Fibroblast of lung (primary cell): ENCODE results near the gene TRAF2. TPM values are rescaled to one million over a fixed set of nuclear protein-coding genes. Genes with fewer than 3 reads are reported as not detected.

Experiments
- DNase-seq, 2 donors: peaks; one replicate each; pipeline versions ENCODE4 v3.0.0 to v3.0.0-alpha.2; 2010; ENCODE audit warnings: low read depth in 2 of 2
- H2AFZ ChIP-seq: 2 replicates; pipeline ENCODE4 v1.5.1; 2012; ENCODE audit warnings: low read length, control low read depth, inconsistent platforms
- H3K27ac ChIP-seq: 2 replicates; pipeline ENCODE4 v1.5.1; 2011; ENCODE audit warnings: low read length, control low read depth; ENCODE audit not compliant: insufficient read depth
- H3K27me3 ChIP-seq: 2 replicates; pipeline ENCODE4 v1.5.1; 2011; ENCODE audit warnings: mild to moderate bottlenecking, low read length; ENCODE audit not compliant: control insufficient read depth, insufficient read depth
- H3K36me3 ChIP-seq: 2 replicates; pipeline ENCODE4 v1.5.1; 2011; ENCODE audit warnings: low read length; ENCODE audit not compliant: control insufficient read depth, insufficient read depth
- H3K4me1 ChIP-seq: 2 replicates; pipeline ENCODE4 v1.5.1; 2011; ENCODE audit warnings: low read length; ENCODE audit not compliant: control insufficient read depth, insufficient read depth; ENCODE audit errors: extremely low read depth
- H3K4me2 ChIP-seq: 2 replicates; pipeline ENCODE4 v1.5.1; 2011; ENCODE audit warnings: low read length, control low read depth; ENCODE audit not compliant: insufficient read depth; ENCODE audit errors: extremely low read depth
- H3K4me3 ChIP-seq, 4 experiments: fragments of 200-600 bp in 1 of 4; sonication (generic) in 1 of 4; replicated peaks in 1 of 4; 2 replicates each; pipeline ENCODE4 v1.5.1; 2011 to 2016; ENCODE audit warnings: low read length in 4 of 4, low read depth in 3 of 4, mild to moderate bottlenecking in 3 of 4, control low read depth in 2 of 4, inconsistent platforms in 1 of 4, mixed read lengths in 1 of 4; ENCODE audit not compliant: insufficient read depth in 1 of 4; ENCODE audit errors: control extremely low read depth in 1 of 4
- H3K79me2 ChIP-seq: 2 replicates; pipeline ENCODE4 v1.5.1; 2012; ENCODE audit warnings: mild to moderate bottlenecking, low read length, inconsistent platforms; ENCODE audit not compliant: control insufficient read depth, insufficient read depth
- H3K9ac ChIP-seq: 2 replicates; pipeline ENCODE4 v1.5.1; 2011; ENCODE audit warnings: mild to moderate bottlenecking, low read length, control low read depth; ENCODE audit not compliant: insufficient read depth
- H3K9me3 ChIP-seq: 2 replicates; pipeline ENCODE4 v1.5.1; 2012; ENCODE audit warnings: low read depth, low read length; ENCODE audit not compliant: control insufficient read depth, insufficient read depth
- H4K20me1 ChIP-seq: 2 replicates; pipeline ENCODE4 v1.5.1; 2011; ENCODE audit warnings: low read length; ENCODE audit not compliant: control insufficient read depth, insufficient read depth; ENCODE audit errors: extremely low read depth
- EZH2 ChIP-seq: IDR thresholded peaks from 2 replicates; pipeline ENCODE4 v1.5.1; 2012; ENCODE audit warnings: low read length, control low read depth, mild to moderate bottlenecking; ENCODE audit errors: missing control alignments
- polyA plus RNA-seq, 2 donors: library from polyadenylated mRNA; depleted of rRNA in 1 of 2; stranded (reverse) in 1 of 2; unstranded in 1 of 2; fragments of >200 nt; gene quantifications; 2 replicates each; pipeline ENCODE4 v1.2.1, GENCODE V29; 2011 to 2012; ENCODE audit warnings: missing spikeins in 1 of 2
- total RNA-seq: library from RNA; depleted of rRNA; stranded (reverse); fragments of >200 nt; gene quantifications from 2 replicates; pipeline ENCODE4 v1.2.1, GENCODE V29; 2014
- TF ChIP-seq, protein P1 (sequence below), 2 donors: IDR thresholded peaks in 1 of 2; conservative IDR thresholded peaks in 1 of 2; 1 replicate in 1 of 2; 2 replicates in 1 of 2; pipeline ENCODE4 v1.5.1; 2011 to 2012; ENCODE audit warnings: low read length in 2 of 2, control low read depth in 1 of 2, inconsistent platforms in 1 of 2, low read depth in 1 of 2, mild to moderate bottlenecking in 1 of 2

TRAF2 gene
- total and polyA plus RNA-seq, 2 donors (not counting 1 experiment from before 2014, with no cell fraction given): 3.7 to 8.4 TPM

DNA sequence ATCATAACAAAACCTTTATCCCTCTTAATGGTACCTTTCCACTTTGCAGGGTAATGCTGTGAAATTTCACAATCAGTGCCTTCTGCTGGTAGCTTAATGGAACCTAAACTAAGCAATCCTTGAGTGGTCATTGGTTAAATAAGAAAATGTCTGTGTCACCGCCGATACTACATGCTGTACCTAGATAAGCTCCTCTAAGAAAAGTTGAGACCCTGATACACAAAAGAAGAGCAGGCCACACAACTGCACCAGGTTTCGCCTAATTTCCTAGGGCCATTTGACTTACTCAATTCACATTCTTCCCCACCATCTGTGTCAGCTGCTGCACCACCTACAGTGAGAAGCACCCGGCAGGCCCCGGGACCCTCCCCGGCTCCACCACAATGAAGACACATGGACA lies 11.2 kb upstream of the TRAF2 start:
- no peak overlapping the region for H3K4me2 ChIP-seq
- no peak overlapping the region for H3K9ac ChIP-seq
- no peak for DNase-seq
- H3K9me3 ChIP-seq: no peaks in the 10 kb centered on the region
- no peaks in the 10 kb centered on the region for H3K79me2 ChIP-seq
- TF ChIP-seq EZH2: no peak
- TF ChIP-seq, protein P1, sequence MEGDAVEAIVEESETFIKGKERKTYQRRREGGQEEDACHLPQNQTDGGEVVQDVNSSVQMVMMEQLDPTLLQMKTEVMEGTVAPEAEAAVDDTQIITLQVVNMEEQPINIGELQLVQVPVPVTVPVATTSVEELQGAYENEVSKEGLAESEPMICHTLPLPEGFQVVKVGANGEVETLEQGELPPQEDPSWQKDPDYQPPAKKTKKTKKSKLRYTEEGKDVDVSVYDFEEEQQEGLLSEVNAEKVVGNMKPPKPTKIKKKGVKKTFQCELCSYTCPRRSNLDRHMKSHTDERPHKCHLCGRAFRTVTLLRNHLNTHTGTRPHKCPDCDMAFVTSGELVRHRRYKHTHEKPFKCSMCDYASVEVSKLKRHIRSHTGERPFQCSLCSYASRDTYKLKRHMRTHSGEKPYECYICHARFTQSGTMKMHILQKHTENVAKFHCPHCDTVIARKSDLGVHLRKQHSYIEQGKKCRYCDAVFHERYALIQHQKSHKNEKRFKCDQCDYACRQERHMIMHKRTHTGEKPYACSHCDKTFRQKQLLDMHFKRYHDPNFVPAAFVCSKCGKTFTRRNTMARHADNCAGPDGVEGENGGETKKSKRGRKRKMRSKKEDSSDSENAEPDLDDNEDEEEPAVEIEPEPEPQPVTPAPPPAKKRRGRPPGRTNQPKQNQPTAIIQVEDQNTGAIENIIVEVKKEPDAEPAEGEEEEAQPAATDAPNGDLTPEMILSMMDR (conservative IDR thresholded peaks at IDR 0.05 in 1 of 2, IDR thresholded peaks at IDR 0.05 in 1 of 2; ENCODE audit: low read depth in 1 of 2, low read length in 2 of 2): no peak
- no peak overlapping the region for H3K27ac ChIP-seq
- H3K27me3 ChIP-seq: no peaks in the 10 kb centered on the region
- no peak overlapping the region for H2AFZ ChIP-seq
- H3K4me1 ChIP-seq: no peaks in the 10 kb centered on the region
- no peaks in the 10 kb centered on the region for H4K20me1 ChIP-seq
- H3K36me3 ChIP-seq: no peaks in the 10 kb centered on the region
- no peak overlapping the region for H3K4me3 ChIP-seq

DNA sequence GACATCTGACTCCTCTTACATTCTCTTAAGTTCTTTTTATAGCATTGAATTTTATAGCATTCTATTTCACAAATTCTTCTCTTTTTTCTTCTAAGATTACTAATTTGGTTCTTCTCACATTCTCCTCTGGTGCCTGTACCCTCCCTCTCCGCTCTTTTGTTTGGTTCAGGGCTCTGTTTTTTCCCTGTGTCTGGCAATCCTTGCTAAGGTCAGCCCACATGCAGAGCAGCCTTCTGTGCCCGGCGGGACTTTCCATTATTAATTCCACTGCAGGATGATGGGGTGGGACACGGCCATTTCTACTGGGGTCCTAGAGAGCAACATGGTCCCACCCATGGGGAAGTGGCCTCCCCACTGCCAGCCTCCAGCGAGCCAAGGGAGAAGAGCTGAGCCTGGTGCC lies 9.8 kb upstream of the TRAF2 start:
- no peaks in the 10 kb centered on the region for H4K20me1 ChIP-seq
- TF ChIP-seq EZH2: no peak
- TF ChIP-seq, protein P1 (conservative IDR thresholded peaks at IDR 0.05 in 1 of 2, IDR thresholded peaks at IDR 0.05 in 1 of 2; ENCODE audit: low read depth in 1 of 2, low read length in 2 of 2): no peak
- H3K4me1 ChIP-seq: no peaks in the 10 kb centered on the region
- no peak overlapping the region for H3K9ac ChIP-seq
- no peaks in the 10 kb centered on the region for H3K36me3 ChIP-seq
- no peaks in the 10 kb centered on the region for H3K9me3 ChIP-seq
- H3K27ac ChIP-seq: no peak overlapping the region
- DNase-seq: no peak
- H3K79me2 ChIP-seq: no peaks in the 10 kb centered on the region
- no peak overlapping the region for H3K4me2 ChIP-seq
- H3K4me3 ChIP-seq: no peak overlapping the region
- H2AFZ ChIP-seq: no peak overlapping the region
- no peaks in the 10 kb centered on the region for H3K27me3 ChIP-seq

DNA sequence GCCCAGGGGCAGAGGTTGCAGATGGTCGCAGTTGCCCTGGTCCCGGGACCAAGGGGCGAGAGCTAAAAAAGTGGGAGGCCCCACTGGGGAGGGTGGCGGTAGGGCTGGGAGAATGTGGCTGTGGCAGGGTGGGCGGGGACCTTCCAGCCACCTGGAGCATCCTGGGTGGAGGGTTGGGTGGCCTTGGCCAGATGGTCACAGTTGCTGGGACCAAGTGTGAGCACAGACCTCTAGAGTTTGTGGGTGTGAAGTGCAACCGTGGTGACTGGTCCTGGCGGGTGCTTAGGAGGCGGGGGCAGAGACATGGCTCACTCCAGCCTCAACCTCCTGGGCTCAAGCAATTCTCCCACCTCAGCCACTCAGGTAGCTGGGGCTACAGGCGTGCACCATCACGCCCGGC lies 5.7 kb upstream of the TRAF2 start:
- H3K27ac ChIP-seq: no peak overlapping the region
- H3K79me2 ChIP-seq: no peaks in the 10 kb centered on the region
- no peak overlapping the region for H2AFZ ChIP-seq
- no peak overlapping the region for H3K9ac ChIP-seq
- no peak for DNase-seq
- no peaks in the 10 kb centered on the region for H3K36me3 ChIP-seq
- no peak for TF ChIP-seq EZH2
- TF ChIP-seq, protein P1 (conservative IDR thresholded peaks at IDR 0.05 in 1 of 2, IDR thresholded peaks at IDR 0.05 in 1 of 2; ENCODE audit: low read depth in 1 of 2, low read length in 2 of 2): no peak
- no peak overlapping the region for H3K4me2 ChIP-seq
- no peaks in the 10 kb centered on the region for H3K27me3 ChIP-seq
- H3K4me1 ChIP-seq: peaks cover 3% of the 10 kb centered on the region
- H3K4me3 ChIP-seq: no peak overlapping the region
- no peaks in the 10 kb centered on the region for H3K9me3 ChIP-seq
- H4K20me1 ChIP-seq: no peaks in the 10 kb centered on the region
